HG03558 (cell line): ENCODE results near the gene GATAD1.
"Not testable (repeated sequence)": the region's sequence is repeated elsewhere in the genome, so short reads cannot be mapped to it uniquely, and the experiment has no call there.

Experiments
- ATAC-seq: cut with Tn5 transposase; IDR thresholded peaks from one replicate; pipeline ENCODE4 v1.9.1; 2021; ENCODE audit warnings: moderate number of reproducible peaks; ENCODE audit not compliant: unreplicated experiment; ENCODE audit errors: extremely low read depth

Gene GATAD1

DNA sequence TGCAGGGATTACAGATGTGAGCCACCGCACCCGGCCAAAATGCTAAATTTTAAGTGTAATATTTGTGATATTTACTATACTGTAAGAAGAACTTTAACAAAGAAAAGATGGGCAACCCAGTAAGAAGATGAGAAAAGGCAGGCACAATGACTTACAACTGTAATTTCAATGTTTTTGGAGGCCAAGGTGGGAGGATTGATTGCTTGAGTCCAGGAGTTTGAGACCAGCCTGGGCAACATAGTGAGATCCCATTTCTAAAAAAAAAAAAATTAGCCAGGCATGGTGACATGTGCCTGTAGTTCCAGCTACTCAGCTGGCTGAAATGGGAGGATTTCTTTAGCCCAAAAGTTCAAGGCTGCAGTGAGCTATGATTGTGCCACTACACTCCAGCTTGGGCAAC is 11.7 kb upstream of the GATAD1 start:
- ATAC-seq, result no peak

DNA sequence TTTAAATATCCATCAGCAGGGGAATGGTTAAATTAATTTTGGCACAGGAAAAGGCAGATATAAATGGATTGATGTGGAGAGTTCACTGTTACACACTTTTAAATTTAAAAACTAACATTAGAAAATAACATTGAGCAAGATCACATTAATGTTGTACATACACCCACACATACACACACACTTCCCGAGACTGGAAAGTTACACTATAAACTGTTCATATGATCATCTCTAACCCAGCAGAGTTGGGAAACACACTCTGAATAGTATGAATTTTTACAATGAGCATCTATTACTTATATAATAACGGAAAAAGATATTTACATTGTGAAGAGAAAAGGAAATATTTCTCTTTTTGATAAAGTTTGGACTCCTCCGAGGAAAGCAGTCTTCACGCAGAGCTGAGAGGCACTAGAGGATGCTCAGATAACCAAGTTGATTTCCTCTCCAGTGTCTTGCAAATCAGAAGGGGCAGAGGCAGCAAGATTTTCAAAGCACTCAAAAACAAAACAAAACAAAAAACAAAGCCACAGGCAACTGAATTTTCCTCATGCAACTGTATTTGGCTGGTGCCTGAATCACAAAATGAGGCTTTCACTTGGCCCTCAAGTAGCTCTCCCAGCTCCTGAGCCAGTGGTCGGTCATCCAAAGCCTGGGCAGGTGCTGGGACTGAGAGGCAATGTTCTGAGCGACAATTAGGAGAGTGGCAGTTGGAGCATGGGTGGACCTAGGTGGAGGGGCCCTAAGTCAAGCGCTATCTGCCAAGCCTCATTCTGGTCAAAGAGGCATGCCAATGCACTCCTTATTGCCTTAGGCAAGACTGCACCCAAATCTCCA is 10.5 kb upstream of the GATAD1 start:
- ATAC-seq, result no peak

DNA sequence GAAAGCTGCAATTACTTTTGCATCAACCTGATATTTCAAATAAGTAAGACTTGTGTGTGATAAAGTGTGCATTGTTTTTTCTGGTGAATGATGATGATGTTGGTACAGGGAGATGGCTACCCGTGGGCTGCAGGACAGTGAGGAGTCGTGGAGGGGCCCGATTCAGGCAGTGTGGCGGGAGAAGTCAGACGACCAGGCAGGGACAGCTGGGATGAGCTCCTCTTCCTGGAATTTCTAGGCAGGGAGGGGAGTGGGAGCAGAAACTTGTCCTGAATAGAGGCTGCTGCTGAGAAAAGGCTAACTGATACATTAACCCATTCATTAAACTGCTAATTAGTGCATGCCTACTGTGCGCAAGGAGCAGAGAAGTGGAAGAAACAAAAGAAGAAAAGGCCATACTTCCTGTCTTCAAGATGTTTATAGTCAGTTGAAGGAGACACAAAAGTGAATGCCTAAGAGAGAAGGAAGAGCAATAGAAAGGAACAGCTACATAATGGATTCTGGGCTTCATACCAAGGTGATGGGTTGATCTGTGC is 9.3 kb upstream of the GATAD1 start:
- ATAC-seq, result no peak

DNA sequence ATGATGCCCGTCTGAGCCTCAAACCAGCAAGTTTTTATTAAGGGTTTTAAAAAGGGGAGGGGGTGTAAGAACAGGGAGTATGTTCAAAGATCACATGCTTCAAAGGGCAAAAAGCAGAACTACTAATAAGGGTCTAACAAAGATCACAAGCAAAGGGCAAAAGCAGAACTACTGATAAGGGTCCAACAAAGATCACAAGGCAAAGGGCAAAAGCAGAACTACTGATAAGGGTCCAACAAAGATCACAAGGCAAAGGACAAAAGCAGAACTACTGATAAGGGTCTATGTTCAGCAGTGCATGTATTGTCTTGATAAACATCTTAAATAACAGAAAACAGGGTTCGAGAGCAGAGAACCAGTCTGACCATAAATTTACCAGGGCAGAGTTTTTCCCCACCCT is 4.6 kb upstream of the GATAD1 start:
- not testable (repeated sequence) for ATAC-seq

DNA sequence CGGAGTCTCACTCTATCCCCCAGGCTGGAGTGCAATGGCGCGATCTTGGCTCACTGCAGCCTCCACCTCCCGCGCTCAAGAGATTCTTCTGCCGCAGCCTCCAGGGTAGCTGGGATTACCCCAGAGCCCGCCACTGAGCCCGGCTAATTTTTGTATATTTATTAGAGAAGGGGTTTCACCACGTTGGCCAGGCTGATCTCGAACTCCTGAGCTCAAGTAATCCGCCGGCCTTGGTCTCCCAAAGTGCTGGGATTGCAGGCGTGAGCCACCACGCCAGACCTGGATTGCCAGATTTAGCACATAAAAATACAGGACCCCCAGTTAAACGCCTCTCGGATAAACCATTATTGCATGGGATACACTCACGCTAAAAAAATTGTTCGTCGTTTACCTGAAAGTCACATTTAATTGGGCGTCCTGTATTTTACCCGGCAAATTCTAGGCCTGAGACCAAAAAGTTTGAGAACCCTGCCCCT is 375 bp upstream of the GATAD1 start:
- no peak for ATAC-seq

DNA sequence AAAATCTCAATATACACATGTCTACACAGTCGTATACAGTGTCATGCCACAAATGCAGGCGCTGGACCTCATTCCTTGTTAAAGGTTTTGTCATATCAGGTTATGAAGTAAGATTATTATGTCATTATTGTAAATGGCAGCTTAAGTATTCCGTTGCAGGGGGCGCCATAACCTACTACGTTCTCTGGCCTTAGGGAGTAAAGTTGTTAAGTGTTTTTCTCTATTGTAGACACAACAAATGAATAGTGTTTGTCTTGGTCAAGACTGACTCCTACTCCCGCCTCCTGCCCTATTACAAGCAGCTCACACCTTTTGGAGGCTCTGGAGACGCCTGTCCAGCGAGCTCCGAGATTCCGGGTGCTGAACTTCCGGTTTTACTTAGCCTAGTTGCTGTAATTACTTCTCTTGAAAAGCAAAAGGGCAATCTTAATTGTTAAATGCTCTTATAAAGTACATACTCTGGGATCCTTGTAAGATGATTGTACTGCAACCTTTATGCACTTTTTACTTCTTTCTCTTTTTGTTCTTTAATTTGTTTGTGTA is 994 bp downstream of the GATAD1 start:
- ATAC-seq, result peak; percentile 22

DNA sequence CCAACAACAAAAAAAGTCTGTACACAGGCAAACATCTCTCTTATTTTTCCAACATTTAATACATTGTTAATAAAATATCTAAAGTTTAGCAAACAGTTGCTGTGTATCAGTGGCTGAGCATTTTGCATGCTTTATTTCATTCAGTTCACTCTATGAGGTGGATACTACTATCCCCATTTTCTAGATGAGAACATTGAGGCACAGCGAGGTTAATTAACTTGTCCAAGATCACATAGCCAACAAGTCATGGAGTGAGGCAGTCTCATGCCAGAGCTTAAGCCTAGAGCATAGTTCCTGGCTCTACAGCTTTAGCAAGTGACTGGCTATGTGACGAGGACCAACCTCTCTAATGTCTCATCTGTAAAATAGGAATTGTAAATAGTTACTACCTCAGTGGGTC is 4.4 kb downstream of the GATAD1 start:
- ATAC-seq, result no peak

DNA sequence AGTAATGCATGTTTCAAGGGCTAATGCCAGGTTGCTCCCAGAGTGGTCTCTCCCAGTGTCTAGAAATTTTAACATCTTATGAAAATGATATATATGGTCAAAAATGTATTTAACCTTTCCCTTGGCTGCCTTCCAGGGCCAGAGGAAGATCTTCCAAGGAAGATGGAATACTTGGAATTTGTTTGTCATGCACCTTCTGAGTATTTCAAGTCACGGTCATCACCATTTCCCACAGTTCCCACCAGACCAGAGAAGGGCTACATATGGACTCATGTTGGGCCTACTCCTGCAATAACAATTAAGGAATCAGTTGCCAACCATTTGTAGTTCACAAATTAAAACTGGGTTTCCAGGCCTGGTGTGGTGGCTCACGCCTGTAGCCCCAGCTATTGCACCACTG is 9.0 kb downstream of the GATAD1 start:
- ATAC-seq, result no peak

DNA sequence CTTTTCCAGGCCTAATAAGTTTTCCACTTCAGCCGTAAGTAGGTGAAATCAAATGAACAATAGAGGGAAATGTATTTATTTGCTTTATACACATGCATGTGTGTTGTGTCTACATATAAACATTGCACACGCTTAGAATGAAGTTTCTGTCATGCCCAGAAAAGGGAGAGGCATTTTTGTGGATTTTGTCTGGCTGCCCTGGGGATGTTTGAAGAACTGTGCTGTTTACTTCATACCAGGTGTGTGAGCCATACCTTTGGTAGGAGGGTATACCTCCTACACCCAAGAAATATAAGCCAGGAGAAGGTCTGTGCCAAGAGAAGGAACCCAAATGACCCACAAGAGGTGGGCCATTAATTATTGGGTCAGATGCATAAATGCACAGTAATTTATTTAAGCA is 12.8 kb downstream of the GATAD1 start:
- no peak for ATAC-seq

DNA sequence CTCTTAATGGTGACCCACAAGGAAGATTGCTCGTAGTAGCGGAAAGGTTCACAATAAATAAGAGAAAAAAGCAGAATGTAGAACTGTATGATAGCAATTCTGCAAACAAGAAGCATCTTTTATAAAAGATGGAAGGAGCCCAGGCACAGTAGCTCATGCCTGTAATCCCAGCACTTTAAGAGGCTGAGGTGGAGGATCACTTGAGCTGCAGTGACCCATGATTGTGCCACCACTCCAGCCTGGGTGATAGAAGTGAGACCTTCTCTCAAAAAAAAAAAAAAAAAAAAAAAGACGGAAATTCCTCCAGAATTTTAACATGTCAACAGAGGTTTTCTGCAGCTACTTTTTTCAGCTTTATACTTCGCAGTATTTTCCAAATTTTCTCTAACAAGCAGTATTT is 13.2 kb downstream of the GATAD1 start:
- ATAC-seq, result no peak

DNA sequence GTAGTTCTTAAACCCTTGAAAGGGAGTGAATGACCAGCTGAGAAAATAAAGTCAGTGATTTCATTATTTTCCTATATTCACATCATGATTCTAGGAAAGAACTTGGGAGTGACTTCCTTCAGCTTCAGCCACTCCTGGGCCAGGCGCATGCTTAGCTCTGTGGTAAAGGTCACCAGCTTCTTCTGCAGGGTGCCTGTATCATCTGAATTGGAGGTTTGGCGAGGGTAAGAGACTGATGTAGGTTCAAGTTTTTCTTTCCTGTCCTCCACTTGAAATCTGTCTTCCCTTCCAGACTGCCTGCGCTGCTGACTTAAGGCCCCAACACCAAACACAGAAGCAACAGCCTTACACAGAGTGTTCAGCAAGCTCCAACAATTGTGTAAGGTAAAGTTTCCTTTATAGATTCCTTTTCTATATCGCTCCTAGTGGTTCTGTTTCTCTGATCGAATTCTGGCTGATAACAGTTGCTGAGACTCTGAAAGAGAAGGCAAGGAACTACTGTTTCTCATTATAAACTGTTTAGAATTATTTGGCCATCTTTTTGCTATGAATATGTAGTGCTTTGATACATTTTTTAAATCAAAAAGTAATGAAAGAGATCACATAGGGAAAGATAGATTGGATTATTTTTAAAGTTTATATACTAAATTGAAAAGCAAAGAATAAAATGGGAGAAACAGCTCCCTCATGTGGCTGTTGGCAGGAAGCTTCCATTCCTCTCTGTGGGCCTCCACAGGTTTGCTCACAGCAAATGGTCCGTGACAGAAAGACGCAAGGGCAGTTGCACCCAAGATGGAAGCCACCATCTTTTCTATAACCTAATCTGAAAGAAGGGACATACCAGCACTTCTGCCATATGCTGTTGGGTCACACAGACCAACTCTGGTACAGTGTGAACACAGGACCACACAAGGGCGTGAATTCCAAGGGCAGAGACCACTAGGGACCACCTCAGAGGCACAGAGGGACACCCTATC is 14.0 kb downstream of the GATAD1 start:
- ATAC-seq, result no peak

DNA sequence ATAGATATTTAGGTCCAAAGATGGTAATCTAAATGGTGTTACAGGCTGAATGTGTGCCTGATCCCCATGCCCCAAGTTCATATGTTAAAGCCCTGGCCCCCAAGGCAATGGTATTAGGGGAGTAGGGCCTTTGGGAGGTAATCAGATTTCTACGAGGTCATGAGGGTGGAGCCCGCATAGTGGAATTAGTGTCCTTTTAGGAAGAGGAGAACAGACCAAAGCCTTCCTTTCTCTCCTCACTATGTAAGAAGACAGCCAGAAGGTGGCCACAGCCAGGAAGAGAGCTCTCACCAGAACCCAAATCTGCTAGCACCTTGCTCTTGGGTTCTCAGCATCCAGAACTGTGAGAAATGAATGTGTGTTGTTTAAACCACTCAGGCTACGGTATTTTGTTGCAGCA is 15.3 kb downstream of the GATAD1 start:
- no peak for ATAC-seq

DNA sequence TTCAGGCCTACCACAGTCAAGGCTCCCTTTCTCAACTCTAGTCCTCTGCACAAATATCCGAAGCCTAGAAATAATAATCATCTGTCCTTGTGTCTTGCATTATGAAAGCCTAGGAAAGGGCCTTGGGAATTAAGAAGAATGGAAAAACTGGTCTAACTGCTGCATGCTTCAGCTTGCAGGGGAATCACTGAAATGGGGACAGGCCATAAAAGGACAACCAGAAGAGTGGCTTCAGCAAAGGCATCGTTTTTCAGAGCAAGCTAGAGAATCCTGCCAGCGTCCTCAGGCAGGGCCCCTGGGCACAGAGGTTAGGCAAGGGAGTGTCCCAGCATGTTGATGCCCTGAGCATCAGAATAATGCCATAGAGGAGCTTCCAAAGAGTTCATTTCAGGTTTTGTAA is 17.2 kb downstream of the GATAD1 start:
- ATAC-seq, result no peak

DNA sequence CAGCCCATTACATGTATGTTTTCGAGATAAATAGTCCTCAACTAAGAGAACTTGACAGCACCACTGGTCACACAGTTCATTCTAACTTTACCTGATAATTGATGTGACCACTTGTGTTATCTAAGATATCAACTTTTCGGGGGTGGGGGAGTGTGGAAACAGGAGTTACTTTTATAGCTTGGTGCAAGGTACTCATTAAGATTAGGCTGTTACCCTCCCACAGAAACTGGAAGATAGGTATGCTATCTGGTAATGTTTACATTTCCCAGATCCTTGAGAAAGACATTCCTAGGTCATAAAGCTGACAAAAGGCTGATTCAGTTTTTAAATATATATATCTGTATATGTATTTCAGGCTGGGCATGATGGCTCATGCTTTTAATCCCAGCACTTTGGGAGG is 19.4 kb downstream of the GATAD1 start:
- ATAC-seq, result no peak

DNA sequence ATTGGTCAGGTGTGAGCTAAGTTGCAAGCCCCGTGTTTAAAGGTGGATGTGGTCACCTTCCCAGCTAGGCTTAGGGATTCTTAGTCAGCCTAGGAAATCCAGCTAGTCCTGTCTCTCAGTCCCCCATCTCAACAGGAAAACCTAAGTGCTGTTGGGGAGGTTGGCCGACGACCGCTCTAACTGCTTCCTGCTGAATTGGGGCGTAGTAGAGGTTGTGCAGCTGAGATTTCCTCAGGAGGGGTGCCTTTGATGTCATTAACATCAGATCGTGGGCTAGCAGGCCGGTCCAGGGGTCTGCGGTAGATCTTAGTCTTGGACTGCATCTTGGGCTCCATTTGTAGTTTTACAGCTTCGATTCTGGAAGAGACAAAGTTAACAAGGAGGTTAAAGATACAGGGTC is 21.3 kb downstream of the GATAD1 start:
- ATAC-seq, result not testable (repeated sequence)

DNA sequence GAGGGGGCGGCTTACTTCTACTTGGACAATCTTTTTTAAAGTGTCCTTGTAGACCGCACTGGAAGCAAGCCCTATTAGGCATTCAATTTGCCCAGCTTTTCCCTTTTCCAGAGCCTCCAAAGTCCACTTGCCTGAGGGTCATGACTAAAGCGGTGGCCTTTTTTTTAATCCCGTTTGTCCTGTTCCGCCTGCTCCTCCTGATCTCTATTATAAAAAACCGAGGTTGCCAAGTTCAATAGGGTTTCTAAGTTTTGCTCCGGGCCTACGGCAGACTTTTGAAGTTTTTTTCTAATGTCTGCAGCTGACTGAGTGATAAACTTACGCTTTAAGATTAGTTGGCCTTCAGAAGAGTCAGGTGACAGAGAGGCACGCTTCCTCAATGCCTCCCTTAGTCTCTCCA is 26.7 kb downstream of the GATAD1 start:
- ATAC-seq, result not testable (repeated sequence)

DNA sequence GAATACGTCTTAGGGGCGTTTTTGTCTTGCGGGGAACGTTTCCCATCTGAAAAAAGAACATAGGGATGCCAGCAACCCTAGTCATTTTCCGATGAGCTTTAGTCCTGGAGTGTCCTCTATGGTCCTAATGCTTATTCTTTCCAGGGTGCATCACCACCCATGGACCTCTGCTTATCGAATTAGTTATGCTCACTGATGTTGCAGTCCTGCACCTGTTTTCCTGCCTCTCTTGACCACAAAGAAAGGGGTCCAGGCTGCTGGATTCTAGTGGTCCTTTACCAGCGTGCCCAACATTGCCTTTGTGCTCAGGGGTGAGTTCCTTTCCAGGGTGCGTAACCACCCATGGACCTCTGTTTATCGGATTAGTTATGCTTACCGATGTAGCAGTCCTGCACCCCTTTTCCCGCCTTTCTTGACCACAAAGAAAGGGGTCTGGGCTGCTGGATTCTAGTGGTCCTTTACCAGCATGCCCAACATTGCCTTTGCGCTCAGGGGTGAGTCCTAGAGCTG is 28.0 kb downstream of the GATAD1 start:
- not testable (repeated sequence) for ATAC-seq

DNA sequence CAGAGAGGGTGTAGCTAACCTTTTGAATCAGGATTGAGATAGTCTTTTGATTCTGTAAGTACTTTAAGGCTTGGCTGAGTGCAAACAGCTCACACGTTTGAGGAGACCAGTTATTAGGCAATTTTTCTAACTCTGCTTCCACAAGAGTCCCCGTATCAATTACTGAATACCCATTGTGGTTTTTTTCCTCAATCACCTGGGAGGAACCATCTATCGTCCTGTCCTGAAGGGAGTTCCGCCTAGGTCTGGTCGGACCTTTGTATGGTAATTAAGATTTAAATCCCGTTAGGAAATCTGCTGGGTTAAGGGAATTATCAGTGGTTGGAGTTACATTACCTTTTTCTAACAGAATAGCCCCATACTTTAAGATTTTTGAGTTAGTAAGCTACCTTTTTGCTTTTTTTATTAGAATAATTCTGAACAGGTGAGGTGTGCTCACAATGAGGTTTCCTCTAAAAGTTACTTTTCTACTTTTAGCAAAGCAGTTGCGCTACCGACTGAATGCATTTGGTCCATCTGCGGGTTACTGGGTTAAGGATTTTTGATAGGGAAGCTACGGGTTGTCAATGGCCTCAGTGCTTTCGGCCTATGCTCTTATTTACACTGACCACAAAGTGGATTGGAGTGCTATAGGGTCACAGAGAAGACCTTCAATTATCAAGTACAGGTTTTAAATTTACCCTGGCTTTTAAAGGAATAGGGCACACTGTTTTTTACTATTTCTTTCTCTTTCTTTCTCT is 28.7 kb downstream of the GATAD1 start:
- not testable (repeated sequence) for ATAC-seq

DNA sequence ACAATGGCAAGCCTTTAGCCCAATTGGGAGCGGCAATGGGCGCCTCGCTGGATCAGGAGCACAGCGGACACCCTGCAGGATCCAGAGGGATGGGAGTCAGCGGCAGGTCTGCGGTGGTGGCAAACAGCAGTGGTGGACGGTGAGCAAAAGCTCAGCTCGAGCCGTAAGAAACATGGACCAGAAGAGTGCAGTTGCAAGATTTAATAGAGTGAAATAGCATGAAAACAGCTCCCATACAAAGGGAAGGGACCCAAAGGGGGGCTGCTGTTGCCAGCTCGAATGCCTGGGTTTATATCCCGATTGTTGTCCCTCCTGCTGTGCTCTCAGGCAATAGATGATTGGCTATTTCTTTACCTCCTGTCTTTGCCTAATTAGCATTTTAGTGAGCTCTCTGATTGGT is 30.4 kb downstream of the GATAD1 start, which contains the start of gene ERVW-1:
TSS of gene ERVW-1 (minus strand) at position 266 of the 400 bp plus-strand sequence. CDS start 7,565 bp downstream, outside the sequence.
- ATAC-seq, result not testable (repeated sequence)
